C4-2B (cell line): ENCODE results near the gene GATAD2A.
"Not testable (repeated sequence)": the region's sequence is repeated elsewhere in the genome, so short reads cannot be mapped to it uniquely, and the experiment has no call there.

Experiments
- CTCF ChIP-seq: fragments of 450-650 bp; conservative IDR thresholded peaks from 2 replicates; pipeline ENCODE4 v1.5.1; 2017; ENCODE audit warnings: mild to moderate bottlenecking
- ZFX ChIP-seq: fragments of 450-650 bp; IDR thresholded peaks from 2 replicates; pipeline ENCODE4 v1.6.1; 2017

GRCh38 chr19:19389683-19390082, 15.8 kb upstream of the GATAD2A start:
- TF ChIP-seq CTCF, ZFX: not testable (repeated sequence)
